HG02840 (cell line): ENCODE results near the gene CAP2.
"Not testable (repeated sequence)": the region's sequence is repeated elsewhere in the genome, so short reads cannot be mapped to it uniquely, and the experiment has no call there.

Experiments
- ATAC-seq: cut with Tn5 transposase; IDR thresholded peaks from one replicate; pipeline ENCODE4 v1.9.1; 2021; ENCODE audit warnings: mild to moderate bottlenecking, moderate library complexity, moderate number of reproducible peaks; ENCODE audit not compliant: unreplicated experiment, low FRiP score

Gene CAP2

DNA sequence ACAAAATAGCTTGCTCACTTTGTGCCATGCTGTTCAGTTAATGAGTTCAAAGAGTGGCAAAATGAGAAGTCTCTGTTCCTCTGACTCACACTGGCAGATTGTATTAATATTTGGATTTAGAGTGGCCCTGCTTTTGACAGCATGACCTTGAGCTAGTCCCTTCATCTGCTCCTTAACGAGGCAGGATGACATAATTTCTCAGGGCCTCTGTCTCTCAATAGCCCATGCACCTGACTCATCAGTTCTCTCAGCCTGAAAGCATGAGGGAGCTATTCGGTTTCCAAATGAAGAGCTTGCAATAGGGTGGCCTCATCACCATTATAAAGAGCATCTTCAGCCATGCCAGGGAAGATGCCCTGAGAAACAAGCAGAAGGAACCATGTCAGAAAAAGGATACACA lies 38.2 kb downstream of the CAP2 start:
- no peak for ATAC-seq

DNA sequence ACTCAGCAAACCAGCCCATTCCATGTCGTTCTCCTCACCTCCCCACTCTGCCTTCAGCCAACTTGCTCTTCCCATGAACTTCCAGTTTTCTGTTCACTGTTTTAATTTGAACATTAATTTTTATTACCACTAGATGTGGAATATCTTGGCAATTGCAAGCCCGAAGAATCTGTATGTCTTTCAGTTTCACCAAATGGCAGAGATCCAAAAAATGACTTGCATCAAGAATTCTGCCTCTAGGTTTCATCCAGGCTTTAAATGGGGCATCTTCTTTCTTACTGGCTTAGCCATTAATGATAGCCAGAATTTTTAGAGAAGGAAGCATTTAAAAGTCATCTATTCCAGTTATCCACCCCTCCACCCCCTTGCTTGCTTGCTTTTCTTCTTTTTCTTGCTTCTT lies 39.0 kb downstream of the CAP2 start:
- no peak for ATAC-seq

DNA sequence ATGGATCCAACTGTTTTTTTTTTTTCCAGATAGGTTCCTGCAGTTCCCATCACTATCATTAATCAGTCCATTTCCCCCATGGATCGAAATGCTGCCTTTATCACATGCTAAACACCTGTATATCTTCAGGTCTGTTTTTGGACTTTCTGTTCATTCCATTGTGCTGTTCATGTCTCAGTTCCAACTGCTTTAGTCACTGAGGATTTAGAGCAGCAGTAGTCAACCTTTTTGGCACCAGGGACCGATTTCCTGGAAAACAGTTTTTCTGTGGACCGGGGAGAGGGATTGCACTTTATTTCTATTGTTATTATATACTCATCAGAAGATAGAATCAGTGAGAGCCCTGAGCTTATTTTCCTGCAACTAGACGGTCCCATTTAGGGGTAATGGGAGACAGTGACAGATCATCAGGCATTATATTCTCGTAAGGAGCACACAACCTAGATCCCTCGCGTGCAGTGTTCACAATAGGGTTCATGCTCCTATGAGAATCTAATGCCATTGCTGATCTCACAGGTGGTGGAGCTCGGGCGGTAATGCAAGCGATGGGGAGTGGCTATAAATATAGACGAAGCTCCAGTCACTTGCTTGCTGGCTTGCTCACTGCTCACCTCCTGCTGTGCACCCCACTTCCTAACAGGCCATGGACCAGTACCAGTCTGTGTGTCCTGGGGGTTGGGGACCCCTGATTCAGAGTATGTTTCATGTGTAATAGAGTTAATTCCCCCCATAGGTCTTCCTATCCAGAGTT lies 46.0 kb downstream of the CAP2 start:
- no peak for ATAC-seq

DNA sequence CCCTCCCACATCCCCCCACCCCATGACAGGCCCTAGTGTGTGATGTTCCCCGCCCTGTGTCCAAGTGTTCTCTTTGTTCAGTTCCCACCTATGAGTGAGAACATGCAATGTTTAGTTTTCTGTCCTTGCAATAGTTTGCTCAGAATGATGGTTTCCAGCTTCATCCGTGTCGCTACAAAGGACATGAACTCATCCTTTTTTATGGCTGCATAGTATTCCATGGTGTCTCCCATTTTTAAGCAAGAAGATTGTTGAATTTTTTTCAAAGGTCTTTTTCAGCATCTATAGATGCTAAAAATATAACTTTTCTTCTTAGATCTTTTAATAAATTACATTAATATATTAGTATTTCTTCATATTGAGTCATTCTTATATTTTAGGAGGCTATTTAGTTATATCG lies 47.4 kb downstream of the CAP2 start:
- not testable (repeated sequence) for ATAC-seq

DNA sequence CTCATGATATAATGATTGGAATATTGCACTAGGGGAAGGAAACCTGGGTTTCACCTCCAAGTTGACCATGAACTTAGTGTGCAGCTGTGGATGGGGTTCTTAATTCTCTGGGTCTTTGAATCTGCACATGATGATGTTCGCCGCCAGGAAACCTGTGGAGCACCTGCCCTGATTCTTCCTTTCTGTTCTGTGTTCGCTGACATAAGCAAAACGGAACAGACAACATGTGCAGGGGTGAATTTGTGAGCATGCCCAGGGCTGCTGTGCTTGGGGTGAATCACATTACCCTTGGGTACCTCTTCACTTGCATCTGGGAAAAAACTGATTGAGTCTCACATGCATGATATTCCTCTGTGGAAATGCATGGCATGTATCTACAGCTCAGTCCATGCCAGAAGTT lies 48.8 kb downstream of the CAP2 start:
- ATAC-seq, result no peak

DNA sequence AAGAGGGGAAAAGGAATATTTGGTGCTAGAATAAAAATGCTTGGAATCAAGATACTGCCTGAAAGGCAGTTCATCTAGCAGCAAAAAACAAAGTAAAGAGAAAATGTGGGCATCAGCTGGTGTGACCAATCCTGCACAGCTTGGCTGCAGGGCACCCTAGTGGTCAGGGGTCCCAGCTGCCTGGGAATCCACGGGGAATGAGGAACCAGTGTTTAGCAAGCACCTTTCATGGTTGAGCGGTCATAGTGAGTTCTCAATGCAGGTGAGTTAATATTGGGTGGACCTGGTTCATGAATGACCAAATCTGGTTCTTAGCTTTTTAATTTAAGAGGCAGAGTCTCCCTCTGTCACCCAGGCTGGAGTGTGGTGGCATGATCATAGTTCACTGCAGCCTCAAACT lies 53.3 kb downstream of the CAP2 start:
- no peak for ATAC-seq

DNA sequence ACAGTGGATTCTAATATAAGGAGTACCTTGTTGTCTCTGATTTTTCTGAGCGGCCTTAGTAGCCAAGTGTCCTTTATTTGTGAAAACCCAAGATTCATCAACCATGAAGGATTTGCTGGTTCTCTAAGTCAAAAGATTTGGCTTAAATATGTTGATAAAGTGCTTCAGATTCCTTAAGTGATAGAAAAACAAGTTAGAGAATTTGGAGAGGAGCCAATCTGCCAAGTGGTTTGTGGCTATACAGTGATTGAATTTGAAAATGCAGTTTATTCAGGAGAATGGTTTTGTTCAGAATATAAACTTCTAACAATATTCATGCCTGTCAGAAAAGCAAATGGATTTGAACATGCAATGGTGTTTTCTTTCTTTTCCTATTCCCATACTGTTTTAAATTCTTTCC lies 54.8 kb downstream of the CAP2 start:
- no peak for ATAC-seq

DNA sequence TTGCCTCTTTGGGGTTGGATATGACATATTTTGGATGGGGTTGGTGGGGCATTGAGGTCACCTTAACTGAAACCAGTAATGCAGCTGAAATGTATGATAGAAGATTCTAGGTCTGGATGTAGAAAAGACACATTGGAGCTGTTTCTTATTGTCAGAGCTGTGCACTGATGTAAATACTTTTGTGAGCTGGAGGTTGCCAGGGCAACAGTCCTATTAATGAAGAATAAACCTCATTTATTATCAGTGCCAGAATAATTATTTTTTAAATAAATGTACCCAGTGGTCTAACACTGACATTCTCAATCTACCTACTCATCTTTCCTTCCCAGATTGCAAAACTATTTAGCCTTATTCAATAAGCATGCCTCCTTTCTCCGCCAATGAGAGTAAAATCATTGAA lies 57.0 kb downstream of the CAP2 start:
- no peak for ATAC-seq

DNA sequence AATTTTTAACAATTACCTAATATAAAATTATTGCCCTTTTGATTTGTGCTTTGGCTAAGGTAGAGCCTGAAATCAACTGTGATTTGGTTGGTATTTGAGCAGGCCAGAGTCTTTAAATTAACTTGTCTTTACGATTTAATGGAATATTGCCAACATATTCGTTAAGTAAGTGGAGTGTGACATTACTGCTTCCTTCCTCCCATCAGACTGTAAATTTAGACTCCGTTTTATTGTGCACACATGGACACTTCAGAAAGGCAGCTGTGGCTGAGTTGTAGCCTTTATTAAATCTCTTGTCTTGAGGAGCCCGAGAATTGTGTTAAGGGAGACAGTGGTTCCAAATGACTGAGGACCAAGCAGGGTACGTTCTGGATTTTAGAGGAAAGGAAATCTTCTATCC lies 57.4 kb downstream of the CAP2 start:
- no peak for ATAC-seq

DNA sequence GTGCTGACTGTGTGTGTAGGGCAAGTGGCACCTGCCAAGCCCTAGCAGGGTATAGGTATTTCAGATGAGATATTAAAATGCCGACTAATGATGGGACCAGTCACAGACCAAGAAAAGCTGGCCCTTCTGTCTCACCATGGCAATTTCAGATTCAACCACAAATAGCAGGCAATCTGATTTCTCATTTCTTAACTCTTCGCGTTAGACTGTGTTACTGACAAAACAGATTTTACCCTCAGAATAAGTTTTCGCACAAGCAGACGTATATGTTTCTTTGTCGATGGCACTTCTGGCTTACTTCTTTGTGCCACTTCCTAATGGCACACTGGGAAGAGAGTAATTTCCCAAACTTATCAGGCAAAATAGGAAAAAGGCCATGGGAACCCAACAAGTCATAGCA lies 58.7 kb downstream of the CAP2 start:
- ATAC-seq, result no peak

DNA sequence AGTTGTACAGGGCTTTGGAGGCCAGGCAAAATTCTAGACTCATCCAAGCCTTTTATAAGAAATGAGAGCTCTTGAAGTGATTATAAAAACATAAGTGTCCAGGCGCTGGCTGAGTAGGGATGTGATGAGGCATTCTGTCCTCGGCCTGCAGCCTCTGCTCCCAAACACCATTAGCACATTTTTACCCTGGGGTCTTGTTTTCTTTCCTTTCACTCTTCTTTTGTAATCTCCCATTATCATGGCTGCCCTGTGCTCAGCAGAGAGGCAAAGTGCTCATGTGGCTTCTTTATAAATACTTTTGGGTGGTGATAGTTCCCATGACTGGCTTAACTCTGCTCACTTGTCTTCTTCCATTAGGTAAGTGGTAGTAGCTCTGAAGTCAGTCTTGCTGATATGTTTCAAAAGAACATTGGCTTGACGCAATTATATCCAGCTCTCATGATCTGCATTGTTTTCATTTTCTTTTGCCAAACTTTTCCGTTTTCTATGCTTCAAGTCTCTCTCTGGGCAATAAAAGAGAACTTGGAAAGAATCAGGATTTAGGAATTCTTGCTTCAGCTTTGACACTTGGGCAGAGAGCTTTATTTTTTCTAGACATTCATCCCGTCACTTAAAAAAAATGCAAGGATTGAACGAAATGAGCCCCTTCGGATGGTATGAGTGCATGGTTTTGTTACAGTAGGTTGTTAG lies 61.1 kb downstream of the CAP2 start:
- ATAC-seq, result no peak

DNA sequence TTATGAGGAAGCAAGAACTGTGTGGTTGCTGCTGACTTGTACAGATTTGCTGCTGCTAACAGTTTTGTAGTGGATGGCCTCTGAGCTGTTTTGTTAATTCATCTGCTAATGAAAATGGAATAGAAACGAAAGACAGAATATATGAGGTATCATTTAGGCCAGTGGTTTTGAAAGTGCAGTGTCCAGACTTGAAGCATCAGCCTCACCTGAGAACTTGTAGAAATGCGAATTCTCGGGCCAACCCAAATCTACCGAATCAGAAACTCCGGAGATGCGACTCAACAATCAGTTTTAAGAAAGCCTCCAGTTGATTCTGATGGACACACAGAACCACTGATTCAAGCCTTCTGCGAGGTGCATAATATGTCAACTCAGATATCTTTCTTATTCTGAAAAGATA lies 62.5 kb downstream of the CAP2 start:
- no peak for ATAC-seq

DNA sequence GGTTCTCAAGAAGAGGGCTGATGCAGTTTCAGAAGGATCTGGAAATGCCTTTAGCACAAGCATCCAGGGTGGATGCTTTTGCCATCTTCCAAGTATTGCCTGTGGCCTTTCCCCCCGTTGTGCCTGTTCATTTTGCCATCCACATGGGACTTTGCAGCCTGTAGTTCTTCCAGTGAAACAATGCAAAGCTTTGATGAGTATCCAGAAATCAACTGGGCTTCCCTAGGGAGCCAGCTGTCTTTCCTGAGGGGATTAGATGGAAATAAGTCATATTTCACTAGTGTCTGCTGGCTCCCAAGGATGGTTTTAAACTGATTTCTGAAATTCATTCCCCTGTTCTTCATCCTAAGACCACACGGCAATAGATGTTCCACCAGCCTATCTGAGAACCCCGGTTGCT lies 63.3 kb downstream of the CAP2 start:
- ATAC-seq, result no peak

DNA sequence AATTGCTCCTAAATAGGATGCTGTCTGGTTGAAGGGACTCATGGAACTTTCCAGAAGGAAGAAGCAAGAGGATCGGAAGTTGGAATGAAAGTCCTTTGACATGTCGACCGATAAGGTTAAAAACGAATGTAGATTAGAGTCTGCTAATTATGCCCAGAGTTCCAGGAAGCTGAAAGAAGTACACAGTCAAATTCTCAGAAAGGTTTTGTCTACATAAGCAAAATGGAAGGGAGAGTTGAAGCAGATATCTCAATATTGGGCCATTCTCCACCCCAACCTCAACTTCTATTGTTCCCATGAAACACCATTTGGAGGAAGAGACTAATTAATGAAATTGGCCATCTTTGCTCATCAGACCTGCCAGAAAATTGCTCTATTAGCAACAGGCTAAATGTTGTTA lies 64.0 kb downstream of the CAP2 start:
- no peak for ATAC-seq

DNA sequence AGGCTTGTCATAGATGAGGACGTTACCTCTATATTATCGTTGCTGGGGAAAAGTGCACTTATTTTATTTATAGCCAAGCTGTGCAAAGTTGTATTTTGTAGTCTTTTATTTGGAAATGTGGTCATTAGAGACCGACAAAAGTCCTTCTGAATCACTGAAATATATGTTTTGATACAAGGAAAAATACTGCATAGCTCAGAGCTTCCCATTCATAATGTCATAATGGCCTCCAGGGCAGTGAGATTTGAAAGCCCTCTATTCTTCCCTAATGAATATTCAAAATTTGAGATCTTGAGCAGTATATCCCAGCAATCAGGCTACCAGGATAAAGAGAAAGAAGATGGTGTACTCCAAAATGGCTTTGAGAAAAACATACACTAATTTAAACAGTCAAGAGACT lies 64.6 kb downstream of the CAP2 start:
- ATAC-seq, result no peak

DNA sequence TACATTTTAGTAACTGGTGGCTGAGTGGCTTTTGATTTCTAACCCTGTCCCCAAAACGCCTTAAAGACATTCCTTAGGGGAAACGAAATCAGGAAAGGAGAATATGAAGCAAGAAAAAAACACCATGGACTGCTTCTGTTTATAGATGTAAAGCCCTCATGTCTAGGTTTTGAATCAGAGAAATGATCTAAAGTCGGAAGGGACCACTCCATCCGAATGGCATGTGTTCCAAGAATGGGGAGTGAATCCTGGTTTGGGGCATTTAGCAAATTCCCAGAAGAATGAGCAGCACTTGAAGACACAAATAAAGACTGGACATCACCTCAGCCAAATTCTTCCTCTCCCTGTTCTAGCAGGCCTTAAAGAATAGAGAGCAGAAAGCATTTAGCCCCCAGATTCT lies 65.6 kb downstream of the CAP2 start:
- no peak for ATAC-seq

DNA sequence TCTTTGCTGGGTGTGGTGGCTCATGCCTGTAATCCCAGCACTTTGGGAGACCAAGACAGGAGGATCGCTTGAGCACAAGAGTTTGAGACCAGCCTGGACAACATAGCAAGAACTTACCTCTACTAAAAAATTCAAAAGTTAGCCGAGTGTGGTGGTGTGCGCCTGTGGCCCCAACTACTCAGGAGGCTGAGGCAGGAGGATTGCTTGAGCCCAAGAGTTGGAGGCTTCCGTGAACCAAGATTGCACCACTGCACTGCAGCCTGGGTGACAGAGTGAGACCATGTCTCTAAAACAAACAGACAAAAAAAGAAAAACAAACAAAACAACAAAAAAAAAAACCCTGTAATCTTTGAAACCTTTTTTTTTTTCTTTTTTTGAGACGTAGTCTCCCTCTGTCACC lies 67.5 kb downstream of the CAP2 start:
- ATAC-seq, result no peak

DNA sequence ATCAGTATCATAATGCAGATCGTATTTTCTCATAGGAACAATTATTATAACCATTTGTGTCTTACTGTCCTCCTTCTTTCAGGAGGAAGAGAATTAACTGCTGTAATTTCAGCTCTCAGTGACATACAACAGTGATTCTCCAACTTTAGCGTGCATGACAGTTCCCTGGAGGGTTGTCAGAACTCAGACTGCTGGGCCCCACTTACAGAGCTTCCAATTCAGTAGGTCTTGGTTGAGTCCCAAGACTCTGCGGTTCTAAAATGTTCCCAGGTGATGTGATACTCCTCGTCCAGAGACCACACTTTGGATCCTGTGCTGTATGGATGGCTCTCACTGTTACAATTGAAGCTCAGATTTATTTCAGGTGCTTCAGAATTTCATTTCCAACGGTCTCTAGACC lies 72.8 kb downstream of the CAP2 start:
- no peak for ATAC-seq

DNA sequence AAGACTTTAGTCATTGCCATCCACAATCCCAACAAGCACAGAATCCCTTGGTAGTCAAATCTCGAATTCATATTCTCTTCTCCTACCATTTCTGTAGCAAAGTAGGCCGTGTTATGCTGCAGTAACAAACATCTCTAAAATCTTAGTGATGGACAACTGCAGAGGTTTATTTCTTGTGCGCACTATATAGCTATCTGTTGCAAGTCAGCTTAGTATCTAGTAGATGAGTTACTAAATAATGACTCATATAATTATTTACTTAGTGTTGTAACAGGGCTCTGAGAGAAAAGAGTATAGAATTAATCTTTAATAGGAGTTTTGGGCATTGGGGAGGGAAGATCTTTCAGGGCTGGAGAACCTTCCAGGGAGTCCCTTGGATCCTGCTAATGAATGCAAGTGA lies 73.3 kb downstream of the CAP2 start:
- ATAC-seq, result no peak

DNA sequence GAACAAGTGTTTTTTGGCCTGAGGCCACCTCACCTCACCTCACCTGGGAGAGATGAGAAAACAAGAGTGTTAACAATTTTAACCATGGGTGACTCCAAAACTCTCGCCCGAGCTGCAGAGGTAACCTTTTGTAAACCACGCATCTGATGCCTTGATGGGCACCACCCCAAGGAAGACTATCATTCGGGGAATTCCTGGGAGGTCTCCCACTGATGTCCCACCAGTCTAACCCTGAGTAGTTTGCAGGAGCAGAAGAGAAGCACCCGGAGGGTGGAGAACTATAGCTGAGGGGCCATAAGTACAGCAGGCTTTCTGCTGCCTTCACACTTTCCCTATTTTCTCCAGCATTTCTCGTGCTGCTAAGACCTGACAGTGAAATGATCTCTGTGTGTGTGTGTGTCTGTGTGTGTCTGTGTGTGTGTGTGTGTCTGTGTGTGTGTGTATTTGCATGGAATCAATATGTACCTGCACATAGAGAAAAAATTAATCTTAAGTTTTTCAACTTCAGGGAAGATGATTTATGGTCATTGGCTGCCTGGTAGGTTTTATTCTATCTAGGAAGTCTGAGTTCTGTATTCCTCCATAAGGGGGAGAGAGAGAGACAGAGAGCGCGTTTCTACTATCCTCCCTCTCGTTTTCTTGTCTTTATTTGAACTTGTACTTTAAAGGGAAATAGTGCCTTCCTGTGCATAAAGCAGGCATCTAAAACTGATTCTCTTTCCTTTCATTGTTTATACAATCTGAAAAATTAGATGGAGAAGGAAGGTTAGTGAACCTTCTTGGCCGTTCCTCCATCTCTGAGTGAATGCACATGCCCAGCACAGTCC lies 75.8 kb downstream of the CAP2 start:
- no peak for ATAC-seq

DNA sequence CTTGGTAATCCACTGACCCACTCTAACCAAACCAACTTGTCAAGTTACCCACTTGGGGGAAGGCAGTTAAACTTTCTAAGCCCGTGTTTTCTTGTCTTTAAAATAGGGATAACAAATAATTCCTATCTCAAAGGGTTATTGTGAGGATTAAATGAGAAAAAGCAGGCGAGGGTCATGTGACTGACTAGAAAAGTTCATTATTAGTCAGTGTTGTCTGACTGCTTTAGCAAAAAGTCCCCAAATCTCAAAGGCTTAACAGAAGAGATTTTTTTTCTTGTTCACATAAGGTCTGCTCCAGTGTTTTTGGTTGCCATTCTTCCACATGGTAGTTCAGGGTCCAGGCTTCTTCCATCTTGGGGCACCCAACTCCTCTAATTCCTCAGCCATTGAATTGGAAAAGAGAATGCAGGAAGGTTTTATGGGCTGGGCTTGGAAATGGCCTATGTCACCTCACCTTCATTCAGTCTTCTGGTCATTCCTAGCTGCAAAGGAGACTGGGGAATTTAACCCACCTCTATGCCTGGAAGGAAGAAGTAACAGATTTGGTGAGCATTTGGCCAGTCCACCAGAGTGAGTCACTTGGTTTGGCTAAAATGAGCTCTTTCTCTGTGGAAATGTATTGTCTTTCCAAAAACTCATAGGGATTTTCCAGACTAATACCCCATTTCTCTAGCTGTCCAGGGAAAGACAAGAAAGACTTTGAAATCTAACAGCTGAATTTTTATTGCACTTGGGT lies 77.0 kb downstream of the CAP2 start:
- ATAC-seq, result no peak
